ENCODE data around the gene NLRC3.

DNA sequence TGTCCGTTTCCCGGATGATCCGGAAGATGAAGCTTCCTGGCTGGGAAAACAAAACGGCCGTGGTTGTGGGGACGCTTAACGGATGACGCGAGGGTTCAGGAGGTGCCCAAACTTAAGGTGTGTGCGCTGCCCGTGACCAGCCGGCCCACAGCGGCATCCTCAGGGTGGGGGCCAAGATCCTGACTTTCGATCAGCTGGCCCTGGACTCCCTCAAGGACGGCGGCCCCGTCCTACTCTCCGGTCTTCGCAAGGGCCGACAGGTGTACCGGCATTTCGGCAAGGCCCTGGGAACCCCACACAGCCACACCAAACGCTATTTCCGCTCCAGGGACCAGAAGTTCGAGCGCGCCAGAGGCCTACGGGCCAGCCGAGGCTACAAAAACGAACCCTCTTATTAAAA lies 80.8 kb downstream of the NLRC3 start:
- TF ChIP-seq, protein P1, sequence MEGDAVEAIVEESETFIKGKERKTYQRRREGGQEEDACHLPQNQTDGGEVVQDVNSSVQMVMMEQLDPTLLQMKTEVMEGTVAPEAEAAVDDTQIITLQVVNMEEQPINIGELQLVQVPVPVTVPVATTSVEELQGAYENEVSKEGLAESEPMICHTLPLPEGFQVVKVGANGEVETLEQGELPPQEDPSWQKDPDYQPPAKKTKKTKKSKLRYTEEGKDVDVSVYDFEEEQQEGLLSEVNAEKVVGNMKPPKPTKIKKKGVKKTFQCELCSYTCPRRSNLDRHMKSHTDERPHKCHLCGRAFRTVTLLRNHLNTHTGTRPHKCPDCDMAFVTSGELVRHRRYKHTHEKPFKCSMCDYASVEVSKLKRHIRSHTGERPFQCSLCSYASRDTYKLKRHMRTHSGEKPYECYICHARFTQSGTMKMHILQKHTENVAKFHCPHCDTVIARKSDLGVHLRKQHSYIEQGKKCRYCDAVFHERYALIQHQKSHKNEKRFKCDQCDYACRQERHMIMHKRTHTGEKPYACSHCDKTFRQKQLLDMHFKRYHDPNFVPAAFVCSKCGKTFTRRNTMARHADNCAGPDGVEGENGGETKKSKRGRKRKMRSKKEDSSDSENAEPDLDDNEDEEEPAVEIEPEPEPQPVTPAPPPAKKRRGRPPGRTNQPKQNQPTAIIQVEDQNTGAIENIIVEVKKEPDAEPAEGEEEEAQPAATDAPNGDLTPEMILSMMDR (IDR thresholded peaks at IDR 0.05; ENCODE audit: insufficient read depth, low read depth, low read length) = no peak
- TF ChIP-seq EZH2 (IDR thresholded peaks at IDR 0.05; ENCODE audit: insufficient read depth, low read length) = no peak
